ENCODE data around the gene LAX1.
"Not testable (repeated sequence)": the region's sequence is repeated elsewhere in the genome, so short reads cannot be mapped to it uniquely, and the experiment has no call there.

Gene LAX1

GRCh38 chr1:203765029-203765837 lies at the start of gene LAX1:
LAX1 (plus strand) TSS chr1:203765183; CDS start chr1:203765566, 383 bp downstream.
- Mint-ChIP-seq H3K36me3 (ENCODE audit: low read depth) (peaks cover 32% of the 10 kb centered on the region), H3K9me3 (no peaks in the 10 kb centered on the region), H3K27me3 (no peaks in the 10 kb centered on the region), H3K4me1 (ENCODE audit: low read depth) (peaks cover 54% of the 10 kb centered on the region), H3K4me3 (peak within 1 kb of the TSS; percentile 93), H3K27ac (peak within 1 kb of the TSS; percentile 100)
- peak; percentile 84 for DNase-seq

- H3K27ac Mint-ChIP-seq: no peak overlapping the region
- no peak for DNase-seq
- H3K4me3 Mint-ChIP-seq: no peak overlapping the region
- H3K36me3 Mint-ChIP-seq (ENCODE audit: low read depth): peaks cover 75% of the 10 kb centered on the region
- no peaks in the 10 kb centered on the region for H3K9me3 Mint-ChIP-seq
- no peaks in the 10 kb centered on the region for H3K4me1 Mint-ChIP-seq (ENCODE audit: low read depth)
- H3K27me3 Mint-ChIP-seq: no peaks in the 10 kb centered on the region
These were observed 47.9 kb upstream of the LAX1 start for GRCh38 chr1:203717120-203717519.

- Mint-ChIP-seq H3K4me3 (no peak overlapping the region), H3K4me1 (ENCODE audit: low read depth) (no peaks in the 10 kb centered on the region), H3K27me3 (no peaks in the 10 kb centered on the region), H3K9me3 (no peaks in the 10 kb centered on the region), H3K36me3 (ENCODE audit: low read depth) (peaks cover 65% of the 10 kb centered on the region), H3K27ac (peak overlapping the region; percentile 26)
- no peak for DNase-seq
These were observed 44.7 kb upstream of the LAX1 start for GRCh38 chr1:203720242-203720641.

DNA sequence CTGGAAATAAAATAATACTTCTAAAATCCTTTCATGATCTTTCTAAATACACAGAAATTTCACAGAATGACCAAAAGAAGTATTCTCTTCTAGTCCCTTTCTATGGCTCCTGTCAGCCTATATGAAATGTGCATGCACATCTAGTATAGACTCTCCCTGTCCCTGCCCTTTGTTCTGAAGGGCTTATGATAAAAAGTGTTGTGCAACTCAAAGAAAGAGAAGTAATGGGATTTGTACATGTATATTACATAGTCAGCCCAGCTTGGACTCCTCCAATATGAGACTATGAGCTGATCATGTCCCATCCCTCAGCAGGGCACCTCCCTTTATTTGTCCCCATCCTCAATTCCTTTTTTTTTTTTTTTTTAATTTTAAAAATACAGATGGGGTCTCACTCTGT lies 42.1 kb upstream of the LAX1 start:
- no peaks in the 10 kb centered on the region for H3K4me1 Mint-ChIP-seq (ENCODE audit: low read depth)
- H3K9me3 Mint-ChIP-seq: no peaks in the 10 kb centered on the region
- H3K27me3 Mint-ChIP-seq: no peaks in the 10 kb centered on the region
- DNase-seq: no peak
- H3K27ac Mint-ChIP-seq: no peak overlapping the region
- H3K4me3 Mint-ChIP-seq: no peak overlapping the region
- H3K36me3 Mint-ChIP-seq (ENCODE audit: low read depth): peaks cover 74% of the 10 kb centered on the region

DNA sequence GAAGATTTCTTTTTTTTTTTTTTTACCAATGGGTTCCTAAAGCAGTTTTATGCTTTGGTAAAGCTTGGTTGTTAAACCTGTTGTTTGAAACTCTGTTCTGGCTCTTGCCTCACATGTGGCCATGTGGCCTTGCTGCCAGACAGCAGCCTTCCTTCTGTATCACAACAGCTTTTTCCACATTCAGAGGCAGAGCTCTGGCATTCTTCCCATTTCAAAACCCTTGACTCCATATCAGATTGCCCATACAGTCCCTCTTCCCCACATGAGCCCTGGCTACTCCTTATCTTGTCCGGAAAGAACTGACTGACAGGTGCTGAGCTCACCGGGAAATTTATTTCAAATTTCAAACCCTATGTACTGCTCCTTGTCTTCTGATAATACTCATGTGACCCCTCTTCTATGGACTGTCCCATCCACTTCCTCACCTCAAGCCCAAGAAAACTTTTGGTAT lies 38.5 kb upstream of the LAX1 start:
- no peak for DNase-seq

GRCh38 chr1:203733009-203733863 lies 31.7 kb upstream of the LAX1 start:
- no peak for DNase-seq
- H3K9me3 Mint-ChIP-seq: no peaks in the 10 kb centered on the region
- H3K27ac Mint-ChIP-seq: peak overlapping the region; percentile 72
- H3K4me1 Mint-ChIP-seq (ENCODE audit: low read depth): peaks cover 4% of the 10 kb centered on the region
- H3K36me3 Mint-ChIP-seq (ENCODE audit: low read depth): peaks cover 53% of the 10 kb centered on the region
- no peak overlapping the region for H3K4me3 Mint-ChIP-seq
- H3K27me3 Mint-ChIP-seq: no peaks in the 10 kb centered on the region

More for the DNA sequence above, 38.5 kb upstream of the LAX1 start:
- Mint-ChIP-seq H3K9me3 (no peaks in the 10 kb centered on the region), H3K36me3 (ENCODE audit: low read depth) (peaks cover 76% of the 10 kb centered on the region), H3K4me1 (ENCODE audit: low read depth) (no peaks in the 10 kb centered on the region), H3K27ac (peak overlapping the region; percentile 63), H3K4me3 (no peak overlapping the region), H3K27me3 (no peaks in the 10 kb centered on the region)

GRCh38 chr1:203742436-203742835 lies 22.5 kb upstream of the LAX1 start:
- Mint-ChIP-seq H3K36me3 (ENCODE audit: low read depth) (peaks cover 39% of the 10 kb centered on the region), H3K27me3 (no peaks in the 10 kb centered on the region), H3K4me3 (no peak overlapping the region), H3K9me3 (no peaks in the 10 kb centered on the region), H3K27ac (peak overlapping the region; percentile 7), H3K4me1 (ENCODE audit: low read depth) (peaks cover 26% of the 10 kb centered on the region)
- no peak for DNase-seq

DNA sequence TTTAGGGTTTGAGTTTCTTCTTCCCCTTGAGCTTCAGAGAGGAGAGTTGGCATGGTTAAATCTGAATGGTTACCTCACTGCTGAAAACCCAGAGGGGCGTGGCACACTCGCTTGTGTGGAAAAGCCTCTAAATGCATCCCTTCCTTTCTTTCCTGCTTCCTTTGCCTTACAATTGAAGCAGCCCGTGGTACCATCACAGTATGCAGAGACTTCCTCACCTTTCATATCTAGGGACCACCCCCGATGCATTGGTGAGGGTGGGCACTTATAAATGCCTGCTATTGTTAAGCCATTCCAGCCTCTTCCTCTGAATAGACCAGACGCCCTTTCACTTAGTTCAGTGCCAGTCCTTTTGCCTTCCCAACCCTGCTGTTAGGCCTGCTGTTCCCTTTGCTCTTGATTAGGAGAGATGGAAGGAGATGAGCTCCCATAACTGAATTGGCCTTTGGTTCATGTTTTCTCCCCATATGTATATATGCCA lies 21.9 kb upstream of the LAX1 start:
- DNase-seq: no peak
- Mint-ChIP-seq H3K9me3 (no peaks in the 10 kb centered on the region), H3K27ac (no peak overlapping the region), H3K4me1 (ENCODE audit: low read depth) (peaks cover 26% of the 10 kb centered on the region), H3K27me3 (no peaks in the 10 kb centered on the region), H3K36me3 (ENCODE audit: low read depth) (peaks cover 38% of the 10 kb centered on the region), H3K4me3 (no peak overlapping the region)

GRCh38 chr1:203744075-203744972 lies 20.7 kb upstream of the LAX1 start:
- Mint-ChIP-seq H3K4me3 (peak overlapping the region; percentile 16), H3K27ac (peak overlapping the region; percentile 89), H3K9me3 (no peaks in the 10 kb centered on the region), H3K4me1 (ENCODE audit: low read depth) (peaks cover 26% of the 10 kb centered on the region), H3K36me3 (ENCODE audit: low read depth) (peaks cover 28% of the 10 kb centered on the region), H3K27me3 (no peaks in the 10 kb centered on the region)
- DNase-seq: no peak

DNA sequence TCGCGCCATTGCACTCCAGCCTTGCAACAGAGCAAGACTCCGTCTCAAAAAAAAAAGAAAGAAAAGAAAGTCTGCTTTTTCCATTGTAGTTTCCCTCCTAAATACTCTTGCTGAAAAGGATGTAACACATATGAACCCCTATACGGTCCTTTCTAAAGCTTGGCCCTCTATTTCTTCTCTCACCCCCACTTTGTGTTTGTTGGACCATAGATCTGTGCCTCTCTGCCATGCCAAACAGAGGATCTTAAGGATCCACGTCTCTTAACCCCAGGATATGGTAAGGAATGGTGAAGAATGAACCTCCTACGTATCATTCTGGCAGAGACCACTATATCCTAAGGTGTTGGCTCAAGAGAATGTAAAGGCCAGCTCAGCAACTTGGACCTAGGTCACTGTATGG lies 18.7 kb upstream of the LAX1 start:
- Mint-ChIP-seq H3K9me3 (no peaks in the 10 kb centered on the region), H3K4me1 (ENCODE audit: low read depth) (peaks cover 26% of the 10 kb centered on the region), H3K27ac (no peak overlapping the region), H3K27me3 (no peaks in the 10 kb centered on the region), H3K36me3 (ENCODE audit: low read depth) (peaks cover 9% of the 10 kb centered on the region), H3K4me3 (no peak overlapping the region)
- no peak for DNase-seq

GRCh38 chr1:203751051-203751450 lies 13.9 kb upstream of the LAX1 start:
- Mint-ChIP-seq H3K4me1 (ENCODE audit: low read depth) (peaks cover 26% of the 10 kb centered on the region), H3K27ac (no peak overlapping the region), H3K36me3 (ENCODE audit: low read depth) (no peaks in the 10 kb centered on the region), H3K9me3 (no peaks in the 10 kb centered on the region), H3K4me3 (no peak overlapping the region), H3K27me3 (no peaks in the 10 kb centered on the region)
- DNase-seq: no peak

GRCh38 chr1:203751618-203752361 lies 13.2 kb upstream of the LAX1 start:
- Mint-ChIP-seq H3K27ac (peak overlapping the region; percentile 47), H3K4me1 (ENCODE audit: low read depth) (peaks cover 32% of the 10 kb centered on the region)
- not testable (repeated sequence) for H3K9me3 Mint-ChIP-seq; DNase-seq; H3K36me3 Mint-ChIP-seq (ENCODE audit: low read depth); H3K27me3 Mint-ChIP-seq; H3K4me3 Mint-ChIP-seq

DNA sequence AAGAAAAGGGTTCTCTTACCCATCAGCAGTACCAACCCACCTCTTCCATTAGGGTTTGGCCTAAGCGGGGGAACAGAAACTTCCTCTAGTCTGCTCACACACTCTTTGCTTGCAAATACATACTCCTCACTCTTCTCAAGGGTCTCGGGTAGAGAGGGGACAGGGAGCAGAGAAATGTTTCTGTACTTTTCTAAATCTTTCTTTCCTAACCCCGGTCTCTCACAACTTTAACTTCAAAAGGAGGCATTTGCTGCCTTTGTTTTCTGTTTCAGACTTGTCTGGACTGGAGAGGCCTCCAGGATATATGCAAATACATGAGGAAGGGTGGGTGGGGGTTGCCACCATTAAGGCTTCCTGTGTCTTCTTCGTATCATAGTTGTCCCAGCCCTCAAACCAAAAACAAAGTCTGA lies 10.5 kb upstream of the LAX1 start:
- Mint-ChIP-seq H3K9me3 (no peaks in the 10 kb centered on the region), H3K4me1 (ENCODE audit: low read depth) (peaks cover 35% of the 10 kb centered on the region), H3K27ac (peak overlapping the region; percentile 92), H3K4me3 (peak overlapping the region; percentile 36), H3K27me3 (no peaks in the 10 kb centered on the region), H3K36me3 (ENCODE audit: low read depth) (no peaks in the 10 kb centered on the region)
- no peak for DNase-seq

All from activated T-cell treated with anti-CD3 and anti-CD28 coated beads, Interleukin-2, amount 50 U/mL, for 24 hours (primary cell).